Measurements from ENCODE around the gene ZNF407.
"Not testable (repeated sequence)": the region's sequence is repeated elsewhere in the genome, so short reads cannot be mapped to it uniquely, and the experiment has no call there.

Gene ZNF407

GRCh38 chr18:74933930-74934329 is 336.3 kb downstream of the ZNF407 start:
- DNase-seq (ENCODE audit: low read depth in 2 of 2) = no peak

- no peak for DNase-seq (ENCODE audit: low read depth in 2 of 2)
These were observed 337.8 kb downstream of the ZNF407 start for GRCh38 chr18:74935434-74935833.

DNA sequence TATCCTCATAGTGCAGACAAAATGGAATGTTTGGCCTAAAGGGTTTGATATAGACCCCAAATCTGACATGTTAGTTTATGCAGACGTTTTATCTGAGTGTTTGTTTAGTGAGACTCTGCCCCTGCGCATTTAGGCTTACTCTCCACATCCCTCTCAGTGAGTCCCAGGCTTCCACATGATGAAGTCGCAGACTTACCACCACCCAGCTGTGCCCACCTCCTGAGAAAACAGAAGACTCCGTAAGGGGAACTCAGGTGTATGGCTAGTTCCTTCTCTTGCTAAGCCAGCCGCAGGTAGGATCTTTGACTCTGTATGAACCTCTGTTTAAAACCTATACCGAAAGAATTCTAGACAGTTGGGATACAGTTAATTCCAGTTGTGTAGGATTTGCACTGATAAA is 338.7 kb downstream of the ZNF407 start:
- DNase-seq (ENCODE audit: low read depth in 2 of 2) = no peak

GRCh38 chr18:74937291-74937690 is 339.6 kb downstream of the ZNF407 start:
- DNase-seq (ENCODE audit: low read depth in 2 of 2) = no peak

DNA sequence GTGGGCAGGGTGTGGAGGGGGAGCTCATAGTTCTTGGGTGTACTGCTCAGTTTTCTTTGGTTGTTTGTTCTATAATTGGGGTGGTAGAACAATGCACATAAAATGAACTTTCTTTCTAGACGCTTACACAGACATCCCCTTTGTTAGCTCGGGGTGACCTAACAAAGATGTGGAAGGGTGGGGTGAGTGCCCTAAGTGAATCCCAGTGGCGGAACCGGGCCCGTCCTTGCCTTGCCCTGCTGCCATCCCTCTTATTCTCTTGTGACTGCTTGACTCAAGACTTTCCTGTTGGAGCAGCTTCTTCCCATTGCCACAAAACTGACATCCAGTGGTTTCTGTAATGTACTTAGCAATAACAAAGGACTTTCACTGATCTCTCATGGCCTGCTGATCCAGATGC is 343.2 kb downstream of the ZNF407 start:
- no peak for DNase-seq (ENCODE audit: low read depth in 2 of 2)

GRCh38 chr18:74942319-74942910 is 344.7 kb downstream of the ZNF407 start:
- no peak for DNase-seq (ENCODE audit: low read depth in 2 of 2)

- no peak for DNase-seq (ENCODE audit: low read depth in 2 of 2)
These were observed 347.0 kb downstream of the ZNF407 start for GRCh38 chr18:74944676-74945075.

DNA sequence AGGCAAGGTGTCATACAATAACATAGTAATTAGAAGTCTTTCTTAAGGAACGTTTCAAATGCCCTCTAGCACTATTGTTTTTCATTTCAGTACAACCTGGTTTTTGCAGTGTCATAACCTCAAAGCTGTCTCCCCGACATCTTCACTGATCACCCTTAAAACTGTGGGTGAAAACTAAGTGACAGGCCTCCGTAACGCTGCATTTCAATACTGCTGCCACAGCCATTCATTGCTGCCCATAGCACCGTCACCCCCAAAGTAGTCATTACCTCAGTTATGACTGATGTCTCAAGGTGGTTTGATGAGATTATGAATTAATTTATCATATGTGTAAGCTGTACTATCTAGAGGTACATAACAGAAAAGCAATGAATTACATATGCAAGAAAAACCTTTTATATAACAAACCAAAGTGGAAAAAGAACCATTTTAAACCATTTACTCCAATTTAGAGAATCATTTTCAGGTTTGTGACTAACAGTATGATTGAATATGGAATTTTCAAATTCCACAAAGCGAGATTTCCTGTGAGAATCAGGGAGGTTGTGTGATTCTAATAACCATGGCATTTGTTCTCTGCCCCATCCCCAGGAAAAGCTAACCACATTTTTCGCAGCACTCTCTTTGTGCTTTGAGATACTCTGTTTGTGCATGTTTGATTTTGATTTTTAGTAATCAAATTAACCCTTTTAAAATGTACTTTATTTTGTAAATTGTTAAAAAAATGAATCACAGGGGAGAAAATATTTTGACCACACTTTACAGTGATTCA is 348.3 kb downstream of the ZNF407 start:
- DNase-seq (ENCODE audit: low read depth in 2 of 2) = no peak

DNA sequence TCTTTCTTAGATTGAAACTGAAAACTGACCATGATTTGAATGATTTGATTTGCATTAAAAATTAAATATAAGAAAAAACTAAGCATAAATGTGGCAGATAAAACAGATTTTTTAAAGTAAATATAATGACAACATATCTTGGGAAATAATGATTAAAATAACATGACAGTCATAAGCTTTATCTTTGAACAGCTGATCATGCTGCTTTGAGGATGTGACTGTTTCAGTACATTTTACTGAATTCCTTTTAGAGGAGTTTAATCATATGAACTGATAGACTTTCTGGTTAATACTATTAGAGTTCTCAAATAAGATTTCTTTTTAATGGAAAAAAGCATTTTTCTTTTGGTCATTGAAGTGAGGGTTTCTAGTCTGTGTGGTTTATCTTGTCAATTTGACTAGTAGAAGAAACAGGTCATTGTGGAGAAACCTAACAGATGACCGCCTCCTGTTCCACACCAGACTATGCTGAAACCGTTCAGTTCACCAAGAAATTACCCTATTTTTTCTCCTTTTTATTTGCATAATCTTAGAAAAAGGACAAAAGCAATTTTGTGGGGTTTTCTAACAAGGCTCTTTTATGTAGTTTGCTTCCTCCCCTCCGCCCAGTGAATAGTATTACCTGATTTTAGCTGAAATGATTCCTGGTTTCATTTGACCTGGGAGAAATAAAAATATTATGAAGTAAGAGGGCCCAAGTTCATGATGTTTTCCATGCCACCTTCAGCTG is 349.1 kb downstream of the ZNF407 start:
- no peak for DNase-seq (ENCODE audit: low read depth in 2 of 2)

DNA sequence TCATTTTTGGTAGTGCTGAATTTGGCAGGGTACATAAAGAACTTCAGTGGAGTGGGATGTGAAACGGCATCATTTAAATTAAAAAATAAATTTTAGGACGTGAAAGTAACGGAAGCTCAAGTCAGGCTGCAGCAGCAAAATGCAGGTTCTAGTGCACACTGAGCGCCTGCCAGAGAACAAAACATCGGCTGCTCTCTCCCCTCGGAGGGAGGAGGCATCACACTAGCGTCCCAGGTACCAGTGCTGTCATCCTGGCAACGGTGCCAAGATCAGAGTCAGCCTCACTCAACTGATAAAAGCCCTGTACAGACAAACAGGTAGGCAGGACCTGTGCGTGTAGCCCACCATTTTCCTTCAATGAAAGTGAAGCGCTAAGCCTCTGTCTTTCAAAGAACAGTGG is 349.7 kb downstream of the ZNF407 start:
- no peak for DNase-seq (ENCODE audit: low read depth in 2 of 2)

DNA sequence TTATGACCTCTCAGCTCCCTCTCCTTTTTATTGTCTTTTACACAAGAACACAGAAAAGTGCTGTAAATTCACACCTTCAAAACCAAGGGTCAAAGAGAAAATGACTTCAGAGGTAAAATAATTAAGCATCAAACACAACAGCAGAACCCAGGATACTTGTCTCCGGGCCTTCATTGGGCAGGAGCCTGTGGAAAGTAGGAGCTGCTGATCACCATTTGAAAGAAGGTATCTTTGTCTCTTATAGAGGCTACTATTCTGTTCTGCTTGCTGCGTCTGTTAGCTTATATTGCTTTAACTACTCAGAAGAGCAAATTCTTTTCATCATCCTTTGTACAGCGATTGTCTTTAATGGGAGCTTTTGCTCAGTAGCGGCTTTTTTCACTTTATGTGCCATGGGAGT is 350.2 kb downstream of the ZNF407 start:
- DNase-seq (ENCODE audit: low read depth in 2 of 2) = no peak

DNA sequence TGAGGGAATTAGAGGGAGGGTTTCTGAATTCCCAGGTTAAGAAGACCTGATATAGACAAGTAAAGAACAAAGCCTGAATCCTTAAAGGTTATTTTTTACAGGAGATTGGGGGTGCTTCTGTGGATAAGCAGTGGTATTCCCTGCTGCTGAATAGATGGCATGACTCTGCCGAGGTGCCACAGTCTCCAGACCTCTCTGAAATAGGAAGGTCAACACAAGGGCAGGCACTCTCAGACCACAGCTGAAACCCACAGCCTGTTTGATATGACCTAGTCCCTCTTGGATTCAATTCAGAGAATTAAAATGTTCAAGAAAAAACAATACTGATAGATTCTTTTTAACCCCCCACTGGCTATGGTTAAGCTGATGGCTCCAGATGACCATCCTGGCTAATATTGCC is 351.9 kb downstream of the ZNF407 start:
- no peak for DNase-seq (ENCODE audit: low read depth in 2 of 2)

GRCh38 chr18:74950479-74950878 is 352.8 kb downstream of the ZNF407 start:
- no peak for DNase-seq (ENCODE audit: low read depth in 2 of 2)

DNA sequence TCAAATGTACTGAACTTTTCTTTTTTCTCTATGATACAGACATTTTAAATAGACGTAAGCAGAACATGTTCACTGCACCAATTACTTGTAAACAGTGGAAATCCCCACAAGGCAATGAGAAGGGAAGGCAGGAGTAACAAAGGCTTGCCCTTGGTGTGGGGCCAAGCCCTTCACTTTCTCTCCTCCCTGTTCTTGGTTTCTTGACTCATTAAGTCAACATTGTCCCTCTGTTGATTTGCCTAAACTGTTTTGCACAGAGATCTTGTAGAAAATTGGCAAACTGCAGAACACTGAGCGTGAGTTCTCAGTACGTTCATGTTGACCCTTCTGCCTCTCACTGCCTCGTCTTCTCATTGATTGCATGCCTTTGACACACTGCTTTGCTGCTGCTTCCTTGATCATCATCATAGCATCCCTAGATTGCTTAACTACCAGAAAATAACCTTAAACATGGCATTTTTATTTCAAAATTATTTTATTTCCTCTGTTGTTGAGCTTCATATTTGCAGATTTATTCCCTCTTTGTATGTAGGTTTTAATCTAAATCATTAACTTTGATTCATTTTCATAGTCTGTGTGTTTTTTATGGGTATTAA is 353.6 kb downstream of the ZNF407 start:
- no peak for DNase-seq (ENCODE audit: low read depth in 2 of 2)

DNA sequence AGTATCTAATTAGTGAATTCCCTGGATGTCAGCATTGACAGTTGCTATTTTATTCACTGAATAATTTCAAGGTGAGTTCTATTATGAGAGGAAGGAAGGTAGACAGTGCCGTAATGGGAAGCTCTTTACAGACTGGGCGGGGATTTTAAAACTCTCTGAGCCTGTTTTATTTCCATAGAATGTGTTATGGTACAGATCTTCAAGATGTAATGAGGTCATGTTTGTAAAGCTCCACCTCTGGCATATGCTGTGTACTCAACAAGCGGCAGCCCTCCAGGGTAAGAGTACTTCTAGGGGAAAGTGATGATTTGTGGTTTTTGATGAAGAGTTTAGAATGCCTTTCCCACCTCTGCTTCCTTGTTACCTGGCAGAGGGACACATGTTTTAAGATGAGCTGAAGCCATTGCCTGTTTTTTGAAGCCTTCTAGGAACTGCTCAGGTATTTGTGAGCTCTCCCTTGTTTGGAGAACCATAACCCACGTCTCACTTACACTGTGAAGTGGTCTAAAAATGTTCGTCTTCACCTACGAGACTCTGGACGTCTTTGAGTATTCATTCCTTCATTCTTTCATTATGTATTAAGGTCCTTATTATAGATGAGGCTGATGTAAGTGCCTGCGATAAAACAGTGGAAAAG is 360.0 kb downstream of the ZNF407 start:
- no peak for DNase-seq (ENCODE audit: low read depth in 2 of 2)

GRCh38 chr18:74959216-74959615 is 361.5 kb downstream of the ZNF407 start:
- no peak for DNase-seq (ENCODE audit: low read depth in 2 of 2)

- DNase-seq (ENCODE audit: low read depth in 2 of 2) = no peak
These were observed 363.9 kb downstream of the ZNF407 start for GRCh38 chr18:74961596-74961995.

DNA sequence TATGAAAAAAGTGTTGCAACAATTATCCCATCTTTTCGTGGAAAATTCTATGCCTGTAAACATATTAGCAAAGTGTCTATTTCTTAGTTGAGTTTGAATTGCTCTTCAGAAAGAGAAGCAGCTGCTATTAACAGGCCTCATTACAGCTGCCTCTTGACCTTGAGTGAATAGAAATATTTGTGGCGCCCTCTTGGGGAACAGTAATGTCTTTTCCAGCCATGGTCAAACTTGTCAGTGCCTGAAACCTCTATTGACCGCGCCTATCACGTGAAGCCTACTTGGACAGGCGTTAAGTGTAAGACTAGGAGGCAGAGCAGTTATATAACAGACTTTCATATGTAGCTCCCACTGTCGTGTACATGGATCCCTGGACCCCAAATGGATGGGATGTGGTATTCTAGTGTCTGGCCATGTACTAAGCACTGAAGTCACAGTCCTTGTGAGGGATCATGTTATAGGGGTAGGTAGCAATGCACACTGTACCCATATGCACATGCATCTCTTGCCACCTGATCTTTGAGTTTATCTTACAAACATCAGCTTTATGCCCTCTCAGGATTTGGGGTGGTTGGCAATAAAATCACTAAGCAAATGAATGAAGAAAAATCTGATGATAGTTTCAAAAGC is 366.3 kb downstream of the ZNF407 start:
- DNase-seq (ENCODE audit: low read depth in 2 of 2) = no peak

DNA sequence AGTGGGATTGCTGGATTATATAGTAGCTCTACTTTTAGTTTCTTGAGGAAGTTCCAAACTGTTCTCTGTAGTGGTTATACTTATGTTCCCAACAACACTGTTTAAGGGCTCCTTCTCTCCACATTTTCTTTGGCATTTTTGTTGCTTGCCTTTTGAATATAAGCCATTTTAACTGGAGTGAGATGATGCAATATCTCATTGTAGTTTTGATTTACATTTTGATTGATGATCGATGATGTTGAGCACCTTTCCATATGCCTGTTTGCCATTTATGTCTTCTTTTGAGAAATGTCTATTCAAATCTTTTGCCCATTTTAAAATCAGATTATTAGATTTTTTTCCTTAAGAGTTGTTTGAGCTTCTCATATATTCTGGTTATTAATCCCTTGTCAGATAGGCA is 368.0 kb downstream of the ZNF407 start:
- no peak for DNase-seq (ENCODE audit: low read depth in 2 of 2)

DNA sequence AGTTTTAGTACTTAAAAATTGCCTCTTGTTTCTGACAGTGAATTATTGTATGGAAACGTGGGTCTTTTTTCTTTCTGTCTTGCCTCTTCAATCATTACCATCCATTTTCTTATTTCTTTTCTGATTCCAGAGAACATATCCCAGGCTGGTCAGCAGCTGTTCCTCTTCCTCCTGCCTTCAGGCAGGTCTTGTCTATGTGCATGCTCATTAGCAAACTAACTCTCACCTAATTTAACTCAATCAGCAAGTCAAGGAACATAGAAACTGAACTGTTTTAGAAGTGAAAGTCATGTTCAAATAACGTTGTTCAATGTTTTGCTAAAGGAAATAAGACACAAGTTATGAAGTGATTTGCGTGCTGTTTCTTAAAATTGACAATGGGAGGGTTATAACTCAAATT is 369.8 kb downstream of the ZNF407 start:
- no peak for DNase-seq (ENCODE audit: low read depth in 2 of 2)

DNA sequence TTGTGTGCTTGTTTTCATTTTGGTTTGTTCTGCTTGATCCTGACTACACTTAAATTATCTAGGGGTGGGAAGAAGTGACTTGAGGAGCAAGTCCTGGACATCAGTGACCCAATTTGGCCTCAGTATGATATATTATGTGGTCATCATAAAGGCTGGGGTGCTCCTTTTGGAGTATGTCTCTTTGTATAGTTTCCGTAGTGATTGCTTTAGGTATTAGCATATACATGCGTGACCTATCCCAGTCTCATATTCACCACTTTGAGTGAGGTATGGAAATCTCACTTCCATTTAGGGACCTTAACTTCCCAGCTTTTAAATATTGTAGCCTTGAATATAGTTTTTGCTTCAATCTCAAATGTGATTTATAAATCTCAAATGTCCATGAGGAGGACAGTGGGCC is 370.3 kb downstream of the ZNF407 start:
- DNase-seq (ENCODE audit: low read depth in 2 of 2) = no peak

GRCh38 chr18:74971358-74971757 is 373.7 kb downstream of the ZNF407 start:
- not testable (repeated sequence) for DNase-seq (ENCODE audit: low read depth in 2 of 2)

Measured in stimulated activated CD8-positive, alpha-beta memory T cell treated with anti-CD3 and anti-CD28 coated beads, Interleukin-2, amount 100 ng/mL, for 48 hours (primary cell).